ENCODE data around the gene STX7. TPM values are rescaled to one million over a fixed set of nuclear protein-coding genes. Genes with fewer than 3 reads are reported as not detected.

The STX7 gene
- total and polyA plus RNA-seq, 12 donors = 4.5 to 61.7 (median 37.6) TPM

DNA sequence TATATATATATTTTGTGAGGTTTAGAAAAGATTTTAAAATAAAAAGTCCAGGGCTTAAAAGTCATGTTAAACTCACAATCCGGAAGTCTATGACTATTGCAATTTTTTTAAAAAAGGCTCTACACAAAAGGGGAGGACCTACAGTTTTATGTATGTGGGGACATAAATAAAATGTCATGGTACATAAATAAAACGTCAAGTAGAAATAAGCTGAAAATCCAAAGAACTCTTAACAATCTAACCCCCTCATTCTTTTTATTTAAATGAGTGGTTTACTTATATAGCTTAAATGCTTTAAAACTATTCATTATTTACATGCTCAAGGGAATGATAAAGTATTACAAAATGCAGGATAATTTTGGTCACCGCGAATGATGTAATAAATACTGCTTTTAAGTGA is 36.2 kb downstream of the STX7 start:
- Histone ChIP-seq H3K27ac (no peak overlapping the region), H3K36me3 (replicated peaks in 1 of 2) (no peaks in the 10 kb centered on the region), H3K27me3 (no peaks in the 10 kb centered on the region), H3K4me3 (no peak overlapping the region), H3K9me3 (replicated peaks in 1 of 3) (no peaks in the 10 kb centered on the region), H3K4me1 (replicated peaks in 1 of 2) (peaks cover 0 to 16% of the 10 kb centered on the region in 2 donors)
- TF ChIP-seq POLR2A (IDR thresholded peaks at IDR 0.05) = no peak
- TF ChIP-seq, protein P1, sequence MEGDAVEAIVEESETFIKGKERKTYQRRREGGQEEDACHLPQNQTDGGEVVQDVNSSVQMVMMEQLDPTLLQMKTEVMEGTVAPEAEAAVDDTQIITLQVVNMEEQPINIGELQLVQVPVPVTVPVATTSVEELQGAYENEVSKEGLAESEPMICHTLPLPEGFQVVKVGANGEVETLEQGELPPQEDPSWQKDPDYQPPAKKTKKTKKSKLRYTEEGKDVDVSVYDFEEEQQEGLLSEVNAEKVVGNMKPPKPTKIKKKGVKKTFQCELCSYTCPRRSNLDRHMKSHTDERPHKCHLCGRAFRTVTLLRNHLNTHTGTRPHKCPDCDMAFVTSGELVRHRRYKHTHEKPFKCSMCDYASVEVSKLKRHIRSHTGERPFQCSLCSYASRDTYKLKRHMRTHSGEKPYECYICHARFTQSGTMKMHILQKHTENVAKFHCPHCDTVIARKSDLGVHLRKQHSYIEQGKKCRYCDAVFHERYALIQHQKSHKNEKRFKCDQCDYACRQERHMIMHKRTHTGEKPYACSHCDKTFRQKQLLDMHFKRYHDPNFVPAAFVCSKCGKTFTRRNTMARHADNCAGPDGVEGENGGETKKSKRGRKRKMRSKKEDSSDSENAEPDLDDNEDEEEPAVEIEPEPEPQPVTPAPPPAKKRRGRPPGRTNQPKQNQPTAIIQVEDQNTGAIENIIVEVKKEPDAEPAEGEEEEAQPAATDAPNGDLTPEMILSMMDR (IDR thresholded peaks at IDR 0.05) = no peak
- no peak for DNase-seq
- intact Hi-C loops (cut with DNase I) = no loop called here
- WGBS, 4 donors = 84 to 93% (median 92%) methylated on average over 4 of the region's 4 CpGs

DNA sequence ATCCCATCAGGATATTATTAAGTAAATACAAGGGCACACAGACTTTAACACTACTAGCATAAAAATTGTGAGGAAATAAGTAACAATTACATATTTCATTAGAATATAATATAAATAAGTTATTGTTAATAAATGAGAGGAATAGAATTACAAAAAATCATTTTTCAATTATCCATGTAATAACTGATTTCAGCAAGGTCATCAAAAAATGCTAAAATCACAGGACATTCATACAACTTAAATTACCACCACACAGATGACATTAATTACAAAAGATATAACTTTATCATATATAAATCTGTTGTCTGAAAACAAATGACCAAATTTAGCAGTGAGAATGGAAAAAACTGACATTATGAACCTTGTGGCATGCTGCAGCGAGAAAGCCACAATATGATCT is 37.0 kb downstream of the STX7 start:
- 76 to 94% (median 83%) methylated on average over 1 of the region's 1 CpG for WGBS, 4 donors
- DNase-seq = no peak
- Histone ChIP-seq H3K4me3 (no peak overlapping the region), H3K27me3 (no peaks in the 10 kb centered on the region), H3K4me1 (replicated peaks in 1 of 2) (peaks cover 0 to 16% of the 10 kb centered on the region in 2 donors), H3K36me3 (replicated peaks in 1 of 2) (no peaks in the 10 kb centered on the region), H3K27ac (no peak overlapping the region), H3K9me3 (replicated peaks in 1 of 3) (no peaks in the 10 kb centered on the region)
- TF ChIP-seq POLR2A (IDR thresholded peaks at IDR 0.05) = no peak
- TF ChIP-seq, protein P1 (IDR thresholded peaks at IDR 0.05) = no peak
- intact Hi-C loops (cut with DNase I) = no loop called here

DNA sequence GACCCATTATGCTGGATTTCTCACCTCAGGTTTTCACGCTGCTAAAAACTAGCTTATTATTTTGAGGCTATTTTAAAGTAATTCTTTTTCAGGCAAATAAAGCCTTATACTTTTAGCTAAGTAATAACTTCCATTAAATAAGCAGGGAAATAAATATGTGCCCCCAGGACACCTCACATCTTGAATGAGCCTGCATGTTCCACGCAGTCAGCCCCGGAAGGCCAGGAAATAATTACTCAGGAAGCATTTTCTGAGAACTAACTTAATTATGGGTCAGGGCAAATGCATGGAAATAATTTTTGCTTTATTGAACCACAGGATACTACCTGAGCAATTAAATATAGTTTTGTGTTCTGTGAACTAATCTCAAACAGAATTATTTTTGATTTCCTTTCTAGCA is 41.1 kb downstream of the STX7 start:
- H3K27ac ChIP-seq = no peak overlapping the region
- no peaks in the 10 kb centered on the region for H3K9me3 ChIP-seq (replicated peaks in 1 of 3)
- no peak overlapping the region for H3K4me3 ChIP-seq
- H3K36me3 ChIP-seq (replicated peaks in 1 of 2) = peaks cover 0 to 20% of the 10 kb centered on the region in 2 donors
- peaks cover 0 to 13% of the 10 kb centered on the region in 2 donors for H3K4me1 ChIP-seq (replicated peaks in 1 of 2)
- 82 to 92% (median 83%) methylated on average over 3 of the region's 3 CpGs for WGBS, 4 donors
- H3K27me3 ChIP-seq = no peaks in the 10 kb centered on the region
- no peak for TF ChIP-seq POLR2A (IDR thresholded peaks at IDR 0.05)
- TF ChIP-seq, protein P1 (IDR thresholded peaks at IDR 0.05) = no peak
- intact Hi-C loops (cut with DNase I) = no loop called here
- DNase-seq = no peak

DNA sequence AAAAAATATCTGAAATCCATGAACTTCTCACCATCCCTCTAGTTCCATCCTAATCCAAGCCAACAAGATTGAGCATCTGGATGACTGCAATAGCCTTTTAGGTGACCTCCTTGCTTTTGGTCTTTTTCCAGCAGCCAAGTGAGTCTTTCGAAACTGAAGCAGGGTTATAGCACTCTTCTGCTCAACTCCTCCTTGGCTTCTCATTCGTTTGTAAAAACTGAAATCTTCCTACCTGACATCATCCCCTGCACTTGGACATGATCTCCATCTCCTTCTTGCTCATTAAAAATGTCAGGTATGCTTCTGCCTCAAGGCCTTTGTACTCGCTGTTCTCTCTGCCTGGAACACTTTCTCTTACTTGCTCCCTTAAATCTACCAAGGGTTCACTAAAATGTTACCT is 46.0 kb downstream of the STX7 start:
- no peaks in the 10 kb centered on the region for H3K9me3 ChIP-seq (replicated peaks in 1 of 3)
- intact Hi-C loops (cut with DNase I) = no loop called here
- no peaks in the 10 kb centered on the region for H3K27me3 ChIP-seq
- H3K27ac ChIP-seq = no peak overlapping the region
- DNase-seq = no peak
- 75 to 89% (median 87%) methylated on average over 3 of the region's 3 CpGs for WGBS, 4 donors
- TF ChIP-seq, protein P1 (IDR thresholded peaks at IDR 0.05) = no peak
- TF ChIP-seq POLR2A (IDR thresholded peaks at IDR 0.05) = no peak
- H3K4me3 ChIP-seq = no peak overlapping the region
- H3K4me1 ChIP-seq (replicated peaks in 1 of 2) = no peaks in the 10 kb centered on the region
- H3K36me3 ChIP-seq (replicated peaks in 1 of 2) = peaks cover 0 to 38% of the 10 kb centered on the region in 2 donors
